GM21717 (cell line): ENCODE data around the gene RELL1.

Experiments used
- ATAC-seq: cut with Tn5 transposase; IDR thresholded peaks from one replicate; pipeline ENCODE4 v1.9.1; 2021; ENCODE audit warnings: mild to moderate bottlenecking, moderate library complexity; ENCODE audit not compliant: unreplicated experiment

The RELL1 gene

DNA sequence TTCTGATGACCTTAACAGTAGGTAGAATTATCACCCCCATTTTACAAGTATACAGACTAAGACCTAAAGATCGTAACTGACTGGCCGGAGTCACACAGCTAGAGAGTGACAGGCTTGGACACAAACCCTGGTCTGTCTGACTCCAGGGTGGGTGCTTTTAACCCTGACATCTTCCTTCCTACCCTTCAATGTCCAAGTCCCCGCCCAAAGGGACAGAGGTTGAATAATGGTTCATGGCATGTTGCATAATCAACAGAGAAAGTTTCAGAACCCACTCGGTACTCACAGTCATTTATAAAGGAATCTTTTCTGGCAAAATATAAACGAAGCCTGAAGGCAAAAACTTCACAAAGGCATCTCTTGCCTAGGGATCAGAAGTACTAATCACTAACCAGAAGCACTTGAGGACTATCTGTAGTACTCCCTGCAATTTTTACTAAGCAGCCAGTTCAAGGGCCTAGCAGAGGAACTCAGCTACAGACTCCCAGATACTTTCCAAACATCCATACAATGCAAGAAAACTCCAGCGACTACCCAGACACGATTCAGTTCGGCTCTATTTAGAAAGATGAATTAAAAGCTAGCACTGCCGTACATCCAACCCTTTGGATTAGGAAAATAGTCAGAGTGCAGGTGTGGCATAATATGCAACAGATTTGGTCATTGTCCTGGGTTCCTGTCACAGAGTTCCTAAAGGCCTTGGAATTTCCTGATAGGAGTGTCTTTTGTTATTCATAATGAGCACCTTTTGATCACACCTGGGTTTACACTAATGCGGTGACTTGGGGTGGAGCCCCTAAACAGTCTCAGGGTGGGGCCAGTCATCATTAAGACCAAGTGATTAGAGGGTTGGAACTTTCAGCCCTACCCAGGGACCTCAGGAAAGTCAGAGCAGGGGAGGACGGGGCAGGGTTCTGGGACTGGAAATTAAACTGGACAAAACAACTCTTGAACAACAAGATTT, 44.0 kb downstream of the RELL1 start:
- no peak for ATAC-seq

DNA sequence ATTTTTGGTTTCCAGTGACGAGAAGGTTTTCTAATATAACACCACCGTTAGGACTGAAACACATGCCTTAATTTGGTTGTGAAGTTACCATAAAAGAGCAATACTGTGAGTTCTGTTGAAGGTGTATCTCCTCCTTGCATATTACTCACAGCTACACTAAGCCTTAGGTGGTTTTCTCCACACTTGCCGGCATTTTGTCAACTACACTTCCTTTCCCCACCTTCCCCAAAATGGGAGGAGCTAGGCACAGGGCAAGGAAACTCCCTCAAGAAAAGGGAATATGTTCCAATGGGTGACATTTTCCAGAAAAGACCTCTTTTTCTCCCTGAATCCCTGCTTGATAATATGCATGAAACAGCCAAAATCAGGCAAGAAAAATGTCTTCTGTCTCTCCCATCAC, 44.8 kb downstream of the RELL1 start:
- no peak for ATAC-seq

DNA sequence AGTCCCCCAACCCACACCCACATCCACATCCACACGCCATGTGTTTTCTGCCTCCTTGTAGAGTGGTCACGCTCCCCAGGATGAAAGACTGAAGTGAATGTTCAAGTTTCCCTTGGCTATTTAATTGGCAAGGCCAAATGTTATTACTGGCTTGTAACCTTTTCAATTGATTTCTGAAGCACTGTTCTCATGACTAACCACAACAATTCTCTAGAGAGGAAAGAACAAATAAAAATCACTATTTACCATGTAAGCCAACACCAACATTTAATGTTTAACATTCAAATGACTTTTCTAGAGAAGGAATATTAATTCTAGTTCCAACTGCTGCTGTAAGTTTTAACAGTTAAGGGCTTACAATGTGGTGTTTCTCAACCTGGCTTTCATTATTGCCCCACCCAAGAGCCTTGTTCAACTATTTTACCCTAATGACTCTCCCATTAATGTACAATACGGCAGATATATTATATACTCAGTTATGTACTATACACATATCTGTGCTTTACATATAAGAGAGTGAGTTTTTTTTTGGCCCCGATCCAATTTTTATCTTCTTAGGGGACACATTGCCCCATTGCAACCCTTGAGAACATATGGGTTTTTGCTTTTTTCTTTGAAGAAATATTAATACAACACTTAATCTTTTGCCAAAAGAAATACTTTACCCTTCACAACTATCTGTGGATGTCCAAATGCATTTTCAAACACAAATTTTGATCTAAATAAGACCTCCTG, 46.5 kb downstream of the RELL1 start:
- no peak for ATAC-seq

DNA sequence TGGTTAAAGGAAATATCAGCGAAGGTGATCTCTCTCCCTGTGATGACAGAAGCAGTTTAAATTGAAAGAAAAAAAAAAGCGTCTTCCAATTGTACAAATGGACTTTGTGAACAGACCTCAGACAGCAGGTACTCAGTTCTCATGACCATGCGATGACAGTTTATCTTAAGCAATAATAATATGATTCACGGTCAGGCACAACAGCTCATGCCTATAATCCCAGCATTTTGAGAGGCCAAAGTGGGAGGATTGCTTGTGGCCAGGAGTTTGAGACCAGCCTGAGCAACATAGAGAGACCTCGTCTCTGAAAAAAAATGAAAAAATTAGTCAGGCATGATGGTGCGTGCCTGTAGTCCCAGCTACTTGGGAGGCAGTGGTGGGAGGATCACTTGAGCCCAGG, 51.0 kb downstream of the RELL1 start:
- ATAC-seq = no peak

DNA sequence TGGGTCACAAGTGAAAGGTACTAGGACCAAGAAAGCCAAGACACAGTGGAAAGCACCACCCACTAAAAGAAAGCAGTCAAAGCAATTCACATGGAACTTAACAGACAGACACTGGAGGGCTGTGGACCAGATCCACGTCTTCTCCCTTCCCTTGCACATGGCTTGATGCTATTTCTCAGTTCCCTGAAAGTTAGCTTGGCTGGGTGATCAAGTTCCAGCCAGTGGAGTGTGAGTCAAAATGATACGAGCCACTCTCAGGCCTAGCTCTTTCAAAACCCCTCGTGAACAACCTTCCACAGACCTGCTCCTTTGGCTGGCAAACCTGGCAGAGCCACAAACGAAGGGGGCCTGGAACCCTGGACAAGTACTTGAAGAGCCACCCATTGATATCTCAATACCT, 52.0 kb downstream of the RELL1 start:
- ATAC-seq = no peak

DNA sequence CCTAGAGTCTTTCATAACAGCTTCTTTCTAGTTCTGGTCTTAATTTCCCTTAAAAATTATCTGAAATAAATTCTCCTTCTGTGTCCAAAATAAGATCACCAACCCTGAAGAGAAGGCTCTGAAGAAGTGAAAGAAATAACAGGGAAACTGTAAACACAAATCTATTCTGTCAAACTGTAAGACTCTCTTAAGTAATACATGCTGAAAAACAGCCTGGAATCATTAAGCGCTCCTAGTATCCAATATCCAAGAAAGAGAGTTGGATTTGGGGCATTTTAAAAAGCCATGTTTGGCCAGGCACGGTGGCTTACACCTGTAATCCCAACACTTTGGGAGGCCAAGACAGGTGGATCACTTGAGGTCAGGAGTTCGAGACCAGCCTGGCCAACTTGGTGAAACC, 53.3 kb downstream of the RELL1 start:
- ATAC-seq = no peak

DNA sequence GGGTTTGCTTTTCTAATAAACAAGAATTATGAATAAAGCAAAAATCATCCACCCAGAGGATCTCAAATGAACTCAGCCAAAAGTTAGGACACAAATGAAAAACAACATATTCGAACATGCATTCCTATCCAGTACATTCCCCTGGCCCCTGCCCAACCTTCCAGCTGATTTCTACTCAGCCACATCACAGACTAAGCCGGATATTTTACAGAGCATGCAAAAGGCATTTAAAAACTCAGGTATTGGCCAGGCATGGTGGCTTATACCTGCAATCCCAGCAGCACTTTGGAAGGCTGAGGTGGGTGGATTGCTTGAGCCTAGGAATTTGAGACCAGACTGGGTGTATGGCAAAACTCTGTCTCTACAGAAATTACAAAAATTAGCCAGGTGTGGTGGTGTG, 54.6 kb downstream of the RELL1 start:
- ATAC-seq = no peak

DNA sequence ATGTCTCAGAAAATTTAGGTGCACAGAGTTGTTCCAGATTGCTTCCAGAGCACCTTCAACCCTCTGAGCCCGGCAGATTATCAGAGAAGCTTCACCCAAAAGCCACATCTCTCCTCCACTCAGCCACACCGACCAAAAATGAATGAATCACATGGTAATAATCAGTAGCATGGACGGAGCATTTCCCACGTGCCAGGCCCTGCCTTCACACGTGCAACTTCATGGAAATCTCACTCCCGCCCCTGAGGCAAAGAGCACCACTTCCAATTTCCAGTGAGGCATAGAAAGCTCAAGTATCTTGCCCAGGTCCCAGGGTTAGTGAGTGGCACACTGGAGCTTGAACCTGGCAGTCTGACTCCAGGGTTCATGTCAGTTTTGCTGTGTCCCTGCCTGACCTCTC, 56.5 kb downstream of the RELL1 start:
- ATAC-seq = no peak

DNA sequence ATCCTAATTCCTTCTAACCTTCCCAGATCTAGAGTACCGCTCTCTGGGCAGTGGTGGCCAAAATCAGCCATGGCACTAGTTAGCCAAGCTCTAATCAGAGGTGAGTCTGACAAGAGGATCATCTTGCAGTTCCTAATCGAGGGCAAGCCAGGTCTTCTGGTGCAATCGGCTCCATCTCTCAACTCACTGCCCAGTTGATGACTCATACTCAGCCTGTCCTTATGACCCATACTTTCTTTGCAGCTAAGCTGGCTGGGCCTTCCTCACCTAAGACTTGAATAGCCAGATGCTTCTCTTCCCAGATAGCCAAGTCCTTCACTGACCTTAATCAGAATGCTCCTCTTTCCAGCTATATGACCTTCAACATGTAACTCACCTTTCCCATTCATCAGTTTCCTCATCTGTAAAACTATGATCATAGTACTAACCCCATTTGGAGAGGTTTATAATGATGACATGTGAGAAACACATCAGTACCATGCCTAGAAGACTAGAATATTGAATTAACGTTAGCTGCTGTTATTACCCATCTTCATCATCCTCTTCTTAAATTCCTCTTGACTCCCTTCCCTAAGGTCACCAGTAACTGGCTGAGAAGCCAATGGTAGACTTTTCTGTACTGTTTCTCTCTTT, 57.1 kb downstream of the RELL1 start:
- no peak for ATAC-seq

DNA sequence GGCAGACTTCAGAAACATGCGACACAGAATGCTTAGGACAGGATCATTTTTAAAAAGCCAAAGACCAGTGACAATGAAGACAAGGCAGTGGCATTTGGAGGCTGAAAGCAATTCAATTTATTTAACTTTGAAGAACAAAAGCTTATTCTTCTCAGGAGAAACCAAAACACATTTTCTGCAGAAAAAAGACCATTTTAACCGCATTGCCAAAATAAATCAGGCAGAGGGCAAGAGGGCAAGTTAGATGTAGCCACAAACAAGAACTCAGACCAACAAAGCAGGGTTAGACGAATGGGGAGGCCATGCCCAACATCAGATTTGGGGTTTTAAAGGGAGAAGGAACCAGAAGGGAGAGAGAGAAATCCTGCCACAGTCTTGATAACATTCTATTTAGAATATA, 58.9 kb downstream of the RELL1 start:
- no peak for ATAC-seq

DNA sequence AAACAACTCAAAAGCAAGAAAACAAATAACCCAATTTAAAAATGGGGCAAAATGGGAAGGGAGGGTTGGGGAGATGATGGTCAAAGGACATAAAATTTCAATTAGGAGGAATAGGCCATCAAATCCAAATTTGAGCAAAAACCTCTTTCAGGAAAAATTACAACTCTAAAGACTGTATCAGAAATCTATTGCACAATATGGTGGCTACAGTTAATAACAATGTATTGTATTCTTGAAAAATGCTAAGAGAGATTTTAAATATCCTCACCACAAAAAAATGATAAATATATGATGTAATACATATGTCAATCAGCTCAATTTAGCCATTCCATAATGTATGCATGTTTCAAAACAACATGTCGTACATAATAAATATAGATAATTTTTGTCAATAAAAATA, 60.7 kb downstream of the RELL1 start:
- ATAC-seq = no peak

DNA sequence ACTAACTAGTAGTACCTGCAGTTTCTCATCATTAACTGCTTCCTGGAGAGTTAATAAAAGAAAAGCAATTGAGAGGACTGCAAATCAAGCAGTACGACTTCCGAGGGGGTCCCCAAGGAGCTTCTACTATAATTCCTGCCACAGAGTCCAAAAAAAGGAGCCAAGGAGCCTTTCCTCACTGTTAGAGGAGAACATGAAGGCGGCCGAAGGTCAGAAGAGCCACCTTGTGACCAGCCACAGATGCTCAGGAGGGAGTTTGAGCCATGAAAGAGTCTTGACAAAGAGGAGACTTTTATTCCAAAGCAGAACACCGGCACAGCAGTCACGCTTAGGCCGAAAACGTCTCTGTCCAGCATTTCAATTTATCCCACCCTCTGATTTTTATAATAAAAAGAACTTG, 62.2 kb downstream of the RELL1 start:
- no peak for ATAC-seq

DNA sequence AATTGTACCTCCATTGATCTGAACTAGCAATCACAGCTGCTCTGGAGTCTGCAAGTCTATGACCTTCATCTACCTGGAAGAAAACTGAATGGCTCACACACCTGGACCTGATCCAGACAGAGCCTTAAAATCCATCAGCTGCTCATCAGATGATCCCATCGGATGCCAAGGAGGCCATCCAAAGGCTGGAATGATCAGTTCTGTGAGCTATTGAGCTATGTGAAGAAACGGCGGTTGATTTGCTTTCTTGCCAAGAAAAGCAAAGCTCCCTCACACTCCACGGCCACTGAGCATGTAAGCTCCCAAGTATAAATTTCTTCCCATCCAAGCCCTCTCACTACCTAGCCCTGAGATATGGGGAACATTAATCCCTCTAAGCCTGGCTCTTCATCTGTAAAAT, 63.1 kb downstream of the RELL1 start:
- ATAC-seq = no peak

DNA sequence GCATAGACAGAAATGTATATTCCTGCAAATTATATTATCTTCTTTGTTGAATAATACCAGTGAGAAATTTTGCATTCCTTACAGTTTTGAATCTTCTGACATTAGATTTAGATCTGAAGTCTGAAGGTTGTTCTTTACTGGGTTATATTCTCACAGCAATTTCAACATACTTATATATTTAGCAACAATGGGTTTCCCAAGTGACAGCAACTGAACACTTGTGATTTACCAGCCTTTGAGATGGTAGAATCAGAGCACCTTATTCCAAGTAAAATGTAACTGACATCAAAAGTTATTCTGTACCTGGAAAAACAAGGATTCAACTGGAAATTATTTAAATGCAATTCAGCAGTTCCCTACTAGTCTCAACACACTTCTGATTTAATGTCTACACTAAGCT, 66.0 kb downstream of the RELL1 start:
- no peak for ATAC-seq

DNA sequence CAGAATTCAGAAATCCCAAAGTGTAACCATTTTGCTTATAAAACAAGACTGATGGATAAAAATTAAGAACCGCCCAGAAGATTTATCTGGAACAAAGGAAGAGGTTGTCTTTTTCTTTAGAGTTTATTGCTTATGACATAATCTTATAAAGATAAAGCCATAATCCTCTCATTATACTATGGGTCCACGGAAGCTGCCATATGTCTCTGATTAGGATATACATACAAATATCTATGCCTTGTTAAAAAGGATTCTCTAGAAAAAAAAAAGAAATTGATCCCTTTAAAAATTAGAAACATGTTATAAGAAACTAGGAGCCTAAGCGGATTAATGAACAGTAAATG, 70.5 kb downstream of the RELL1 start:
- no peak for ATAC-seq

DNA sequence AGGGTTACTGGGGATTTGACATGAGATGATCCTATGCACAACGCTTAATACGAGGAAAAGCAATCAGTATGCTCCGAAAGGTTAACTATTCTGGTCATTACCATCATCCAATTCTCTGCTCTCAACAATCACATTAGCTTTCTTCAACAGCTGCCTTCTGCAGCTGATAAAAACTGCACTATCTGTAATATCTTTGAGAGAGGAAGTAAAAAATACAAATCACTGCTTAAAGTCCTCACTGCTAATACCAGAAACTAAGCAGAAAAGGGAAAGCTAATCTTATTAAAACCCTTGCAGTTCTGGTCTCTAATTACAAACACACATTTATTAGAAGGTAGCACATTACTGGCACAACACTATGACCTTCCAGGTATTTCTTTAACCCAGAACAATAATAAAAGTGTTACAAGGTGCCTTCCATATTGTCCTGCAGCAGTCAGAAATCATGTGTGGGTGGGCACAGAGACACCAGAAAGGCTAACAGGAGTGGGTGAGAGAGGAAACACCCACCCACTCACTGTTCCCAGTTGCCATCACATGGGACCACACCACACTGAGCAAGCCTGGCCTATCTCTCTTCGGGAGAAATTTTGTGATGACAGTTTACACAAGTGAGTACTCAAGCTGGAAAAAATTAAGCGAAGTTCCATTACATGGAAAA, 71.0 kb downstream of the RELL1 start:
- no peak for ATAC-seq

DNA sequence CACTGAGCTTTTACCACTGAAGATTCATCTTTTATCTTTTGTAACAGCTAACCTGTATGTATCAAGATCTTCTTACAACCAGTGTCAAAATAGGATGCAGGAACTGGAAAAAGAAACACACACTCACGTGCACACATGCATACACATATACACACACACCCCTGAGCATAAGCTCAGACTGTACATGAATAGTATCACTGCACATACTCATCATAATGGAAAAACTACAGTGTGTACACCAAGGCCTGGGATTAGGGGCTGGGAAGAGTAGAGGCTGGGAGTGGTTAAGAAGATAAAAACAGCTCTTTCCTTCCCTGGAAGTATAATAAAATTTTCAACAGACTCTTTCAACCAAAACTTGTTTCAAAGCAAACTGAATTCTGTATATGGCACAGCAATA, 73.4 kb downstream of the RELL1 start:
- ATAC-seq = no peak

DNA sequence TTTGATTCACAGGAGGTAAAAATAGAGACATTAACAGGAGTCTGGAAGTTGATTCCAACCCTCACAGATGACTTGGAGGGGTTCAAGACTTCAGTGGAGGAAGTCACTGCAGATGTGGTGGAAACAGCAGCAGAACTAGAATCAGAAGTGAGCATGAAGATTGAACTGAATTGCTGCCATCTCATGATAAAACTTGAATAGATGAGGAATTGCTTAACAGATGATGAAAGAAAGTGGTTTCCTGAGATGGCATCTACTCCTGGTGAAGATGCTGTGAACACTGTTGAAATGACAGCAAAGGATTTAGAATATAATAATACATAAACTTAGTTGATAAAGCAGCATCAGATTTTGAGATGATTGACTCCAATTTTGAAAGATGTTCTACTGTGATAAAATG, 76.5 kb downstream of the RELL1 start:
- ATAC-seq = no peak

DNA sequence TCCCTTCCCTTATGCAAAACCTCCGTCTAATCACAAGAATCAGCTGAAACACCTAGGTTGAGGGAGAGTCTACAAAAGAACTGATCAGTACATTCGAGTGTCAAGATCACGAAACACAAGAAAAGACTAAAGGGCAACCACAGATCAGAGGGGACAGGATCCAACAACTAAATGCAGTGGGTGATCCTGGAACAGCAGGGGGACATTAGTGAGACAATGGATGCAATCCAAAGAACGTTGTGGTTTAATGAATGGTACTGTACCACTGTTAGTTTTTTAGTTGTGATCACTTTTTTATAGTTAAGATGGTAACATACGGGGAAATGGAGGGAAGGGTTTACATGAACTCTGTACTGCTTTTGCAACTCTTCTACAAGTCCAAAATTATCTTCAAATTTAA, 79.2 kb downstream of the RELL1 start:
- ATAC-seq = no peak

DNA sequence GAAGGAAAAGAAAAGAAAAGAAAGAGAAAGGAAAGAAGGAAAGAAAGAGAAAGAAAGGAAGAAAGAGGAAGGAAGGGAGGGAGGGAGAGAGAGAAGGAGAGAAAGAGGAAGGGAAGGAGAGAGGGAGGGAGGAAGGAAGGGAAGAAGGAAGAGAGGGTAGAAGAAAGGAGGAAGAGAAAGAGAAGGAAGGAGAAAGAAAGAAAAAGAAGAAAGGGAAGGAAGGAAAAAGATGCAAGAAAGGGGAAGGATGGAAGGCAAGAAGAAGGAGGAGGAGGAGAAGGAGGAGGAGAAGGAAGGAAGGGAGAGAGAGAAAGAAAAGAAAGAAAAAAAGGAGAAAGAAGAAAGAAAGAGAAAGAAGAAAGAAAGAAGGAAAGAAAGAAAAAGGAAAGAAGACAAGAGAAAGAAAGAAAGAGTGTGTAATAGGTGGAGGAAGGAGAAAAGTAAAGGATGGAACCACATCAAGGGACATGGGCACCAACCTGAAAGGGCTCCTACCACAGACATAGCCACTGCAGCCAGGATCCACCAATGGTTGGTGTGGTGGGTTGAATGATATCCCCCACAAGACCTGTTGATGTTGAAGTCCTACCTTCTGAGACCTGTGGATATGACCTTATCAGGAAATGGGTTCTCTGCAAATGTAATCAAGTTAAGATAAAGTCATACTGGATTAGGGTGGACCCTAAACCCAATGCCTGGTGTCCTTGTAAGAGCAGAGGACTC, 80.2 kb downstream of the RELL1 start:
- ATAC-seq = no peak

DNA sequence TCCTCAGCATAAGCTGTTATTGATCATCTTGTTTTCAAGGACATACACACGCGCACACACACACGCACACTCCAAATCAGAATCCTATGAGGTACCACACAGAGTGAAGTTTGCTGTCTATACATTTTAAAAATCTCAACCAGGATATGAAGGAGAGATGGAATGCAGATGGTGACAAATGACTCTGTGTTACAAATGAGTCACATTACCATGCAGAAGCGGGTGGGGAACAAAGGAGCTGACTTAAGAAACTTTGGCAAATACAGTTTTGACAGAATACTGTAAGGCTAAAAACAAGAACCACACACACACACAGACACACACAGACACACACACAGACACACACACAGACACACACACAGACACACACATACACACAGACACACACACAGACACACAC, 81.7 kb downstream of the RELL1 start:
- ATAC-seq = no peak
